Activated CD8-positive, alpha-beta memory T cell treated with anti-CD3 and anti-CD28 coated beads for 1 hour (primary cell): Measurements from ENCODE around the gene PDE4C.

Experiments used
- DNase-seq, 2 donors: peaks; one replicate each; pipeline ENCODE4 v3.0.0-alpha.2; 2020; ENCODE audit warnings: low read depth in 1 of 2; ENCODE audit errors: extremely low read depth in 1 of 2

The PDE4C gene

DNA sequence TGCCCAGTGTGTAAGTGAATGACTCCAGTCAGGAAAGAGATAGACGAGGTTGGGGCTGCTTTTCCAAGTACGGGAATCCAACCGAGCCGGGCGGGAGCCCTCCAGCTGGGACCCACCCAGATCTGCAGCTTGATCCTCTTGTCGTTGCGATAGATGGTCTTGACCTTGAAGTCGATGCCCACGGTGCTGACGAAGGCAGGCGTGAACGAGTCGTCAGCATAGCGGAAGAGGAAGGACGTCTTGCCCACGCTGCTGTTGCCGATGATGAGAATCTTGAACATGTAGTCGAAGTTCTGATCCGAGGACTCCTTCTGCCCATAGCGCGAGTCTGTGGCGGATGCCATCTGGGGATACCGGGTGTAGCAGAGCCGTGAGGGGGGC lies 23.9 kb downstream of the PDE4C start:
- DNase-seq: no peak

DNA sequence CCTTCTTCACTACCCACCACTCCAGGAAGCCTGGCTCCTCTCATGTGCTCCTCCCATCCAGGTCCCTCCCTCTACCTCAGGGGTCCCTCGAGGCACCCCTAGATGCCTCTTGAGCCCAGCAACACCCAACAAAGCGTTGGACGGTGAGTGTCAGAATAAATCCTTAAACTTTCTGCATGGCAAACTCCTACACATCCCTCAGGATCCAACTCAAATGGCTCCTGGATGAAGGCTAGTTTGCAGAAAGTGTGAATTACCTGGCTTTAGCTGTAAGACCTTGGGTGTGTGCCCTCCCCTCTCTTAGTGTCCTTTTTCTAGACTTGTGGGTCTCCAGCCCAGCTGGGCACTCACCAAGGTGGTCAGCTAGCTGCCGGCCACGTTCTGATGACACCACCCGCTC lies 27.9 kb downstream of the PDE4C start:
- no peak for DNase-seq

DNA sequence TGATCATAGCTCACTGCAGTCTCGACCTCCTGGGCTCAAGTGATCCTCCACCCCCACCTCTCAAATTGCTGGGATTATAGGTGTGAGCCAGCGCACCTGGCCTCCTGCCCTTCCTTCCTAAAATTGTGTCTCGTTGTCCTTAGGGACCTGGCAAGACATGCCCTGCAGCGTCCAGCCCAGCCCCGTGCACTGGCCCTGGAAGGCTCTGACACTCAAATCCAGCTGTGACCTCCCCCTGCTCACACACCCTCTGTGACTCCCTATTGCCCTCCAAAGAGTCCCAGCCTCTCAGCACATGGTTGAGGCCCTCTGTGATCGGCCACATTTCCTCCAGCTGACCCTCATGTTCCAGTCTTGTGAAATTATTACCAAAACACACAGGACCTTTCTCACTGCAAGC lies 28.3 kb downstream of the PDE4C start:
- no peak for DNase-seq

DNA sequence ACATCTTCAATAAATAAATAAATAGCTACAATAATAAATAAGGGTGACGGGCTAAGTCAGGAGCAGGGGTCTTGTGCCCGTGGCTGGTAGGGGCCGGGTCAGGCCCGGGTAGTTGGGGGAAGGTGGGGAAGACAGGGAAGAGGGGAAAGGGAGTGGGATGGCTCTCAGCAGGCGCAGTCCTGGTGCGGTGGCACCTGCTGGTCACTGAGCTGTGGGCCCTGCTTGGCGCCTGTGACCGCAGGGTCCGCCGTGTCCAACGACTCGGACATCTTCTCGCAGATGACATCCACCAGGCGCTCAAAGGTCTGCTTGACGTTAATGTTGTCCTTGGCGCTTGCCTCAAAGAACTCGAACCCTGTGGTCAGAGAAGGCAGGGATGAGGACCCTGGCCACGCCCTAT lies 28.9 kb downstream of the PDE4C start:
- DNase-seq: no peak

DNA sequence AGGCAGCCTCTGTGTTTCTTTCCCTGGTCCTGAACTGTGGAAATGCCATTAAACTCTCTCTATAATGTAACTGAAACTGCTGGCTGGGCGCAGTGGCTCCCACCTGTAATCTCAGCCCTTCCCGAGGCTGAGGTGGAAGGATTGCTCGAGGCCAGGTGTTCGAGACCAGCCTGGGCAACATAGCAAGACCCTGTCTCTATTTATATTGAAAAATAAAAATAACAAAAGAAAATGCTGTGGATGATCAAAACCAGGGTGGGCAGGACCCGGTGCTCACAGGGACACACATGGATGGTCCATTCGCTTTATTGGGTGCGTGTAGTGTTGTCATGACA lies 29.8 kb downstream of the PDE4C start:
- DNase-seq: no peak

DNA sequence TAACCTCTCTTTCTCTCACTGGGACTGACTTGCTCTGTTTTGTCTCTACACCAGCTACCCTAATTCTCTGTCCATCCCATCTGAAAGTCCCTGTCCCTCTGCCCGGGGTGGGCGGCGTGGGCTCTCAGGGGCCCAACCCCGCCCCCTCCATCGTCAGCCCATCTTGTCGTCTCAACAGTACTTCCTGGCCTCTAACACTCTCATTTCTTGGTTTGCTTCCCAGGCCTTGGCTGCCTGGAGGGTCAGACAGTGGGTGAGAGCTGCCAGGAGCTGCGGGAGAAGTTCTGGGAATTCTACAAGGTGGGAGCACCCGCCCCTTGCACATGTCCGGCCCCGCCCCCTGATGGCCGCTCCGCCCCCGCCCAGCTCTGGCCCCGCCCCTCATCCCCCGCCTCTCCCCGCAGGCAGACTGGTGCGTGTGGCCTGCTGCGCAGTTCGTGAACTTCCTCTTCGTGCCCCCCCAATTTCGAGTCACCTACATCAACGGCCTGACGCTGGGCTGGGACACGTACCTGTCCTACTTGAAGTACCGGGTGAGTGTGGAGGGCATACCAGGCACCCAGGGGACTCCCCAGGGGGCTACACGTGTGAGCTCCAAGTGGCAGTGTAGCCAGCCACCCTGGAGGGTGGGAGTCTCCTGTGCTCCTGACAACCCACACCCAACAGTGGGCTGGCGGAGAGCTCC lies 31.5 kb downstream of the PDE4C start:
- DNase-seq: peak in 1 of 2 donors; percentile 9

DNA sequence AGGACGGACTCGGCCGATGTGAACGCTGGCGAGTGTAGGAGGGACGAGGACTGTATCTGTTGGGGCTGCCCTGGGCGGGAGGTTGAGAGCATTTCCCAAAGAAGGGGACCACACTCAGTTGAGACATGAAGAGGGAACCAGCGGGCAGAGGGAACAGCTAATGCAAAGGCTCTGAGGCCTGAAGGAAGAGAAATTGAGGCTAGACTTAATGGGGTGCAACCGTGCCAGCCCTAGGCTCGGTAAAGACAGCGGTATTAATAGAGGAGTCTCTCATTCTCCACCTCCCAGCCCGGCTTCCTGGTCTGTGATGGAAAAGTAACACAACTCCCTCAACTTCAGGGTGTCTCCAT lies 32.1 kb downstream of the PDE4C start:
- no peak for DNase-seq

DNA sequence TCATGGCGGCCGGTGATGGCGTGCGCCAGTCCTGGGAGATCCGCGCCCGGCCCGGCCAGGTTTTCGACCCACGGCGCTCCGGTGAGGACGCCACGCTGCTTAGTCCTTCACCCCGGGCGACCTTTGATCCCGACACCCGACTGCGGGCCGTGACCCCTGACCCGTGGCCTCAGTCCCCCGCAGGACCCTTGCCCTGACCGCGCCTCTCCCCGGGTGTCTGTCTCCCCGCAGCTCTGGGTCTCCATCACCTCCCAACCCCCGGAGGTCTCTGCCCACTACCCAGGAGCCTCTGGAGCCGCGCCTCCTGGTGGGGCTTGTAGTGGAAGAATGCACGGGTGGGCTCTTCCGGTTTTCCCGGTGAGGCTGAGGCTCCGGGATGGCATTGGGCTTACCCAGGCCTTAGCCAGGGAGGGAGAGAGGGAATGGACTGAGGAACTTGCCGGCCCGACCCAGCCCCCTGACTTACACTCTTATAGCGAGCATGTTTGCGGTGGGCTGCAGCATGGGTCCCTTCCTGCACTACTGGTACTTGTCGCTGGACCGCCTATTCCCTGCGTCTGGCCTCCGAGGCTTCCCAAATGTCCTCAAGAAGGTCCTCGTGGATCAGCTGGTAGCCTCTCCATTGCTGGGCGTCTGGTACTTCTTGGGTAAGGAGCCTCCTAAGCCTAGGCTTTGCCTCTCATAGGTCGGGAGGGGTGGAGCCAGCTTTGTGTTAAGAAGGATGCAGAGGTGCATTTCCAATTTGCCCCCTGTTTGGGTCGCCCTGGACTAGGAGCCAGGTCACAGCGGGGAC lies 32.7 kb downstream of the PDE4C start:
- no peak for DNase-seq

DNA sequence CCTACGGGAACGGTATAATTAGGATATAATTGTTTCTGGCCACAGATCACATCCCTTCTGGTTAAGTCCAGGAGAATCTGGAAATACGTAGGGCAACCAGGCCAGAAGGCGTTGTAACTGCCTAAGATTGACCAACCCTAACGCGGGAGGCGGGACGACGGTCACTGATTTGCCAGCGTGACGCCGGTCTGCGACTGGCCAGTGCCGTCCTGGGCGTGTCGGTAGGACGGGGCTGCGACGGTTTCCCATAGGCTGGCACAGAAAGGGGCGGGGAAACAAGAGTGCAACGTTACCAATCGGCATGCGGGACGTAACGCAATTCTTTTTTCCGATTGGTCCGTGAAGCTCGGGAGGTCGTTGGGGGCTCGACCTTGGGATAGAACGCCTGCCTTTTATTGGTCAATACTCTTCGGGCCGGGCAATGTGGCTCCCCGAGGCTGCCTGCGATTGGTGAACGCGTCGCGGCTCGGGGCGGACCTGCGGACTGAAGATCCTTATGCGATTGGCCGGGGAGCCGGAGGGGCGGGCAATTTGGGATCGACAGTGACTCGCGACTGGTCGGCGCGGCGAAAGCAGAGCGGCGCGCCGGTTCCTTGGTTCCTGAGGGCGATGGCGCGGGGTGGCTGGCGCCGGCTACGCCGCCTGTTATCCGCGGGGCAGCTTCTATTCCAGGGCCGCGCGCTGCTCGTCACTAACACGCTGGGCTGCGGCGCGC lies 33.4 kb downstream of the PDE4C start, which contains the start of gene MPV17L2:
MPV17L2 (plus strand) TSS at position 546 of the 715 bp plus-strand sequence; CDS start at position 610, 64 bp downstream.
- peak; percentile 95 to 98 for DNase-seq

DNA sequence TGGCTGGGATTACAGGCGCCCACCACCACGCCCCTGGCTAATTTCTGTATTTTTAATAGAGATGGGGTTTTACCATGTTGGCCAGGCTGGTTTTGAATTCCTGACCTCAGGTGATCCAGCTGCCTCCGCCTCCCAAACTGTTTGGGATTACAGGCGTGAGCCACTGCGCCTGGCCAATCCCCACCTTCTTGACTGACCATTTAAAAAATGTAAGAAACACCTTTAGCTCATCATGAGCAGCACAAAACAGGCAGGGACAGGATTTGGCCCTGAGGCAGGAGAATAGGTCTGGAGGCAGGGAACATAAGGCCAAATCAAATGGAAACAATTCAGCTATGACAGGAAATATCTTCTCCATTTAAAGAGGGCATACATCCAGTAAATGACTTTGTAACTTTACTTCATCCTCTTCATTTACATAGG lies 34.6 kb downstream of the PDE4C start:
- no peak for DNase-seq

DNA sequence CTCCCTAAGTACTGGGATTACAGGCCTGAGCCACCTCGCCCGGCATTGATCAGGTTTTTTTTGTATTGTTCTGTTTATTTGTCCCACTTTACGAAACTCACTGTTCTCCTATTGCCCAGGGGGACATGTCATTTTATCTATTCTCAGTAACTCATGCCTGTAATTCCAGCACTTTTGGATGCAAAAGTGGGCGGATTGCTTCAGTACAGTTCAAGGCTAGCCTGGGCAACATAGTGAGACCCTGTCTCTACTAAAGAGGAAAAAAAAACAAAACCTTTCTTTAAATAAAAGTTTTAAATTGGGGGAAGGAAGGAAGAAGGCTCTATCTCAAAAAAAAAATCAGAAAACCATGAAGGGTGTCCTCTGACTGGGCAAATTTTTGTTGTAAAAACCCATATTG lies 36.0 kb downstream of the PDE4C start:
- no peak for DNase-seq

DNA sequence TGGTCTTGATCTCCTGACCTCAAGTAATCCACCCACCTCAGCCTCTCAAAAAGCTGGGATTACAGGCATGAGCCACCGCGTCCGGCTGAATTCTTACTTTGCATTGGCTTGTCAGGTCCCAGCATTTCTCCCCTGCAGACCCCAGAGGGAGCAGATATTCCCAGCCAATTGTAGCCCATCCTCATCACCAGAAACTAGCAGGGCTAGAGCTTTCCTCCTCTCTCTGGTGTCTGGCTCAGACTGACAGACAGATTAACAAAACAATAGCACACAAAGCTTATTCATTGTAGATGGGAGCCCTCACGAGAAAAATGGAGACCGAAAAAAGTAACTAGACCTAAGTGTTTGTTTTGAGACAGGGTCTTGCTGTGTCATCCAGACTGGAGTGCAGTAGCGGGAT lies 40.7 kb downstream of the PDE4C start:
- DNase-seq: no peak

DNA sequence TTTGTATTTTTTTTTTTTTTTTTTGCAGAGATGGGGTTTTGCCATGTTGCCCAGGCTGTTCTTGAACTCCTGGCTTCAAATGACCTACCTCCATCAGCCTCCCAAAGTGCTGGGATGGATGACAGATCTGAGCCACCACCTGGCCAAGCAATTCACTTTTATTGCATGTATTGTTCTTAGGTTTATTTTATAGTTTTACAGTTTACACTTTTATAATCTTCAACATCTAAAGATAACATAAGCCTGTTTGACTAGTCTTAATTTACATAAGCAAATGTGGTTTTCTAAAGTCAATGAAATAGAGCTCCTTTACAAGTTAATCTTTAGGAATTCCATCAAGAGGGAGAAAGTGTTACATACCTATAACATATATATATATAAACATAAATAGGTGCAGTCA lies 42.7 kb downstream of the PDE4C start:
- no peak for DNase-seq

DNA sequence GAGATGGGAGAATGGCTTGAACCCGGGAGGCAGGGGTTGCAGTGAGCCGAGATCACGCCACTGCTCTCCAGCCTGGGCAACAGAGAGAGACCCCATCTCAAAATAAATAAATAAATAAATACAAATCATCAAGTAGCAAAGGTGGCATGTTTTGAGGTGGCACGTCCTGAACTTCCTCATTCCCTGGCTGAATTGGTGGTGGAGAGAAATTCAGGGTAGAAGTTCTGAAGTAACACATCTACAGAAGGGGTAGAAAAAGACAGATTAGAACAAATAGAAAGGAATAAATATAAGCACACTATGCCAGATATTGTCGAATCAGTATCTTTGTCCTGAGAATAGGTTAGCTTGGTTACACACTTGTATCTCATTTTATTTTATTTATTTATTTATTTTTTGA lies 46.3 kb downstream of the PDE4C start:
- no peak for DNase-seq

DNA sequence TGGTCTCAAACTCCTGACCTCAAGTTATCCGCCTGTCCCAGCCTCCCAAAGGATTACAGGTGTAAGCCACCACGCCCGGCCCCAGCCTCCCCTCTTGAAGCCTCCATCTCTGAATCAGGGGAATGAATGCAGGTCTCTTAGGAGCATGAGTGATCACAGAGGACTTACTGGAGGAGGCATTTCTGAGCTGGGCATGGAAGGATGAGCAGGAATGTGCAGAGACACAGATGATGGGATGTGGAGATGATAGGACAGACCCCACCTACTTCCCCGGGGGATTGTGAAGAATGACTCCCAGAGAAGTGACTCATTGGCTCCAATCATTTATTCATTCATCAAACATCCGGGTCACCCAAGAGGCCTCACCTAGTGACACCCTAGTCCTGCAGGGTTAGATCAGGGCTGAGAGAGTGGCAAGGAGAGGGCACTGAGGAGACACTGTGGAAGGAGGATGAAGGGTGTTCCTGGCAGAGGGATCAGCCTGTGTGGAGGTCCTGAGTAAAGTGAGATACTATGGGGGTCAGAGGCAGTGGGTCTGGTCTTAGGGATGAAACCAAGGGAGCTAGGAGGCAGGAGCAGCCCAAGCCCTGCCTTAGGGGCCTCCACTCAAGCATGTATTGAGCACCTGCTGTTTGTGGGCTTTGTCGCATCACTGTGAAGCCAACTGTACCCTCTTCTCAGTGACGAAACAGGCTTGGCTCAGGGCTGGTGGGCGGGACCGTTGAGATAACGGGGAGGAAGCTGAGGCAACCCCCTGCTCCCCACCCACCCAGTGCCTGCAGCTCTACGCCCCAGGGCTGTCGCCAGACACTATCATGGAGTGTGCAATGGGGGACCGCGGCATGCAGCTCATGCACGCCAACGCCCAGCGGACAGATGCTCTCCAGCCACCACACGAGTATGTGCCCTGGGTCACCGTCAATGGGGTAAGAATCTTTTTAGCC lies 49.6 kb downstream of the PDE4C start:
- DNase-seq: no peak

DNA sequence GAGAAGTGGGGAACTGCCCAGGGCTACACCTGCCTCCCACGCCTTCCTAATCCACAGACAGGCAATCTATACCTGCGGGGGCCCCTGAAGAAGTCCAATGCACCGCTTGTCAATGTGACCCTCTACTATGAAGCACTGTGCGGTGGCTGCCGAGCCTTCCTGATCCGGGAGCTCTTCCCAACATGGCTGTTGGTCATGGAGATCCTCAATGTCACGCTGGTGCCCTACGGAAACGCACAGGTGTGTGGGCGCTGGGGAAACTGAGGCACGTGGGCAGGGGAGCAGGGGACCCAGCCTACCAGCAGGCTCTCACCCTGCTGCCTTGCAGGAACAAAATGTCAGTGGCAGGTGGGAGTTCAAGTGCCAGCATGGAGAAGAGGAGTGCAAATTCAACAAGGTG lies 51.3 kb downstream of the PDE4C start:
- DNase-seq: no peak
